A673 (cell line): ENCODE data around the gene CHN1.

Experiments
- EZH2 ChIP-seq: fragments of 200-600 bp; sonication (generic); IDR thresholded peaks from 2 replicates; pipeline ENCODE4 v1.6.1; 2017; ENCODE audit warnings: borderline replicate concordance, low read depth, mild to moderate bottlenecking, mixed read lengths, antibody characterized with exemption, low read length; ENCODE audit not compliant: poor library complexity, severe bottlenecking
- TF ChIP-seq, protein P1 (sequence below): fragments of 300-800, 200-600 bp; sonication (generic); conservative IDR thresholded peaks from 2 replicates; pipeline ENCODE4 v1.5.1; 2017; ENCODE audit warnings: low read depth, mild to moderate bottlenecking, antibody characterized with exemption, low read length, moderate library complexity, mixed read lengths

DNA sequence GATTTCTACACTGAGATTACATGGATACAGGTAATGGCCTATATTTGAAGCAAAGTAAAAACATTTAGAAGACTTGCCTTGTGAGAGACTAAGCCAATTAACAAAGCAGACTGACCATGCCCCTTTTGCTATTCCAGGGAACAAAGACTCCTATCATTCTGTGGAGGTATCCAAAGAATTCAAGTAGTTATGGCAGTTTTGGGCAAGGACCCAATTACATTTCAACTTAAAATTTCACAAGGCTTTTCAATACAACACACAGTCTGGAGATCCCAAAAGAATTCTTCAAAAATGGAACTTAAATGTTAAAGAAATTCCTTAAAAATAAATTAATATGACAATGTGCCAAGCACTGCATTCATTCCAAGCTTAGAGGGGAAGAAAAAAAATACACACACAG, 131.7 kb downstream of the CHN1 start:
- TF ChIP-seq, protein P1, sequence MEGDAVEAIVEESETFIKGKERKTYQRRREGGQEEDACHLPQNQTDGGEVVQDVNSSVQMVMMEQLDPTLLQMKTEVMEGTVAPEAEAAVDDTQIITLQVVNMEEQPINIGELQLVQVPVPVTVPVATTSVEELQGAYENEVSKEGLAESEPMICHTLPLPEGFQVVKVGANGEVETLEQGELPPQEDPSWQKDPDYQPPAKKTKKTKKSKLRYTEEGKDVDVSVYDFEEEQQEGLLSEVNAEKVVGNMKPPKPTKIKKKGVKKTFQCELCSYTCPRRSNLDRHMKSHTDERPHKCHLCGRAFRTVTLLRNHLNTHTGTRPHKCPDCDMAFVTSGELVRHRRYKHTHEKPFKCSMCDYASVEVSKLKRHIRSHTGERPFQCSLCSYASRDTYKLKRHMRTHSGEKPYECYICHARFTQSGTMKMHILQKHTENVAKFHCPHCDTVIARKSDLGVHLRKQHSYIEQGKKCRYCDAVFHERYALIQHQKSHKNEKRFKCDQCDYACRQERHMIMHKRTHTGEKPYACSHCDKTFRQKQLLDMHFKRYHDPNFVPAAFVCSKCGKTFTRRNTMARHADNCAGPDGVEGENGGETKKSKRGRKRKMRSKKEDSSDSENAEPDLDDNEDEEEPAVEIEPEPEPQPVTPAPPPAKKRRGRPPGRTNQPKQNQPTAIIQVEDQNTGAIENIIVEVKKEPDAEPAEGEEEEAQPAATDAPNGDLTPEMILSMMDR, result no peak
- TF ChIP-seq EZH2, result no peak
